ENCODE results near the gene CNGB1.
"Not testable (repeated sequence)": the region's sequence is repeated elsewhere in the genome, so short reads cannot be mapped to it uniquely, and the experiment has no call there.

CNGB1 gene

DNA sequence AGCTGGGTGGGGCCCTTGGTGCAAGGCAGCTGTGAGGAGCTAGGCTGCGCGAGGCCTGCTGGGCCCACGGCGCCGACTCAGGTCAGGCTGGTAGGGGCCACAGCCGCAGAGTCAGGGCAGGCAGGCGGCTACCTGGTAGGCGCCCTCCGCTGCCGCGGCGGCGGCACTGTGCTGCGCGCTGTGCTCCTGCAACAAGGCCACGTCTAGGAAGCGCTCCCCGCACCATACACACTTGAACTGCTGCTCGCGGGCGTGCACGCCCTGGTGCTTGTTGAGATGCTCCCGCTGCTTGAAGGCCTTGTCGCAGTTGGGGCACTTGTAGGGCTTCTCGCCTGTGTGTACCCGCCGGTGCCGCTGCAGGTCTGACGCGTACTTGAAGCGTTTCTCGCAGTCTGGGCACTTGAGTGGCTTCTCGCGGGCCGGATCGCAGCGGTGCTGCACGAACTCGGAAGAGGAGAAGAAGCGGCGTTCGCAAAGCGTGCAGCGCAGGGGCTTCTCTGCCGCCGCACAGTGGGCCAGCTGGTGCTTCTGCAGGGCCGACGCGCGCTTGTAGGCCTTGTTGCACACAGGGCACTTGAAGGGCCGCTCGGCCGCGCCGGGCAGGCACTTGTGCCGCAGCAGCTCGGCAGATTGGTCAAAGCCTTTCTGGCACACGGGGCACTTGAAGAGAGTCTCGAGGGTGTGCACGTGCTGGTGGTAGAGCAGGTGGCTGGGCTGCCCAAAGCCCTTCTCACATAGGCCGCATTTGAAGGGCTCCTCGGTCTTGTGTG is 25.7 kb upstream of the CNGB1 start:
- no peak for DNase-seq

- DNase-seq = no peak
Observed at GRCh38 chr16:57995721-57996405, 24.9 kb upstream of the CNGB1 start.

GRCh38 chr16:57994778-57995177 is 23.9 kb upstream of the CNGB1 start:
- DNase-seq = no peak

DNA sequence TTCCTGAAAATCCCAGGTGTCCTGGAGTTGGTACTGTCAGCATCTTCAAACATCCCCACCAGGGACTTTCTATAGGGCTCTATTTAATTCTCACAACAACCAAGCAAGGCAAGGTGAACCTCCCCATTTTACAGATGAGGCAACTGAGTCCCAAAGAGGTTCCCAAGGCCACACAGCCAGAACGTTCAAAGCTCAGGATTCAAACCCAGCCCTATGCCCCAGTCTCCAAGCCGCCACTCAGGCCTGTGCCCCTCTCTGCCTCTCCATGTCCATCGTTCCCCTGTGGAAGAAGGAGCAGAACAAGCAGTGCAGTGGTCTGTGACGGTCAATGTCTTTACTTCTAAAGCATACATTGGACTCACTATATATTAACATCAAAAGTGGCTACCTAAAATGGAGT is 23.4 kb upstream of the CNGB1 start:
- no peak for DNase-seq

DNA sequence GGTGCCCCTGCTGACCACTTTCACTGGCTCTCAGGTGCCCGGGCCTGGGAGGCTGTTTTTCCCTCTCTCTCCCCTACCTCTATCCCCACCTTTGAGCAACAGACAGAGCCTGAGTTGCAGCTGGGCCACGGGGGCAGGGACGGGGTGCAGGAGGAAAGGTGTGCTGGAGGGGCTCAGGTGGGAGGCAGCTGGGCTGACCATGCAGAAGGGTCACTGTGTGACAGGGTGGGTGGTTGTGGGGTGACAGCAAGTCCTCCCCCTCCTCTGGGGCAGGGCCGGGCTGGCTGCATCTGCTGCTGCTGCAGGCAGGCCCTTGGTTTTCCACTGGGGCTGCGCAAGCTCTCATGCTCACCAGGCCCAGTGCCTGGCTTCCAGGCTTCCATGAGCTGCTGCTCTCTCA is 23.0 kb upstream of the CNGB1 start:
- no peak for DNase-seq

GRCh38 chr16:57993438-57993837 is 22.5 kb upstream of the CNGB1 start:
- DNase-seq = no peak

DNA sequence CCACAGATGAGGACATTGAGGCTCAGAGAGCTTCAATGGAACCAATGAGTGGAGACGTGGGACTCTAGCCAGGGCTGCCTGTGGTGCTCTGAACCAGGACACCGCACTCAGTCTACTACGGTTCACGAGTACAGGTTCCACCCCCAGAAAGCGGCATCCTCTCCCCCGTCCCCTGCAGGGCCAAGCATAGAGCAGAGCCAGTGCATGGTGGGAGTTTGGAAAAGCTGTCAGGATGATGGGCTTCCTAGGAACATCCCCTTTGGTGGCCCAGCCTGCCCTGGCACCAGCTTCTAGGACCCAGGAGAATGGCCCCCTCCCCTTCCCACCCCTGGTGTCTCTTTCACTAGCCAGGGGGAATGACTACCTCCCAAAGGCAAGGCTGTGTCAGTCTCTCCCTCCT is 21.2 kb upstream of the CNGB1 start:
- no peak for DNase-seq

DNA sequence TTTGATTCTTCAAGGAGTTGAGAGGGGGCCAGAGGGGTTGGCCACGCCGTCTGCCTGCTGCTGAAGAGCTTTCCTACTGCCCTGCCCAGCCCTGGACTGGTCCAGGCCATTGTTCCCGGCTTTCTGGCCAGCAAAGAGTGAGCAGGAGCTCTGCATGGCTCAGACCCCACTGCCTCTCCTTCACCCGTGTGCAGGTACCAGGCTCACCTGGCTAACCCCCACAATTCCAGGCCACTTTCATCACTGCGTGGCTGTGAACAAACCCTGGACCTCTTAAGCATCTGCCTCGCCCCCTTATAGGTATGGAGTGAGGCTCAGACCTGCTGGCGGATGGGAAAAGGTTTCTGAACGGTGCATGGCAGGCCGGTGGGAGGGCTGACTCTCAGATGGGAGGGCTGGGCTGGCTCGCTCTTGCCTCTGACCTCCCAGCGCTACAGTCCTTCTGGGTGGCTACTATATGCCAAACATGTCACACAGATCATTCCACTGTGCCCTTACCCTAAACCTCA is 20.7 kb upstream of the CNGB1 start:
- no peak for DNase-seq

DNA sequence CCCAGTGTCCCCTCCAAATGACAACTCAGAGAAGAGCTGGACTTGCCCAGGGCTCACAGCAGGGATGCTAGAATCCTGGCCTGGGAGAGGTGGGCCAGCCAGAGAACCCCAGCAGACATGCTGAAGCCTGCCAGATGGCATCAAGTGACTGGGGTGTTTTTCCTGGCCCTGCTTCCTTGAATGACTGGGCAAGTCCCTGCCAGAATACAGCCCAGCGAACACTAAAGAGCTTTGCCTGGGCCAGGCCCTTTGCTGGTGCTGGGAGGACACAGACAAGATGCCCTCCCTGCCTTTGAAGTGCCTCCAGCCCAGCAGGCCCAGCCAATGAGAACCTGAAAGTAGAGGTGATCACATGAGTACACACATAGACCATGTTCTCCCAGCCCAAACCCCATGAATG is 18.0 kb upstream of the CNGB1 start:
- no peak for DNase-seq

DNA sequence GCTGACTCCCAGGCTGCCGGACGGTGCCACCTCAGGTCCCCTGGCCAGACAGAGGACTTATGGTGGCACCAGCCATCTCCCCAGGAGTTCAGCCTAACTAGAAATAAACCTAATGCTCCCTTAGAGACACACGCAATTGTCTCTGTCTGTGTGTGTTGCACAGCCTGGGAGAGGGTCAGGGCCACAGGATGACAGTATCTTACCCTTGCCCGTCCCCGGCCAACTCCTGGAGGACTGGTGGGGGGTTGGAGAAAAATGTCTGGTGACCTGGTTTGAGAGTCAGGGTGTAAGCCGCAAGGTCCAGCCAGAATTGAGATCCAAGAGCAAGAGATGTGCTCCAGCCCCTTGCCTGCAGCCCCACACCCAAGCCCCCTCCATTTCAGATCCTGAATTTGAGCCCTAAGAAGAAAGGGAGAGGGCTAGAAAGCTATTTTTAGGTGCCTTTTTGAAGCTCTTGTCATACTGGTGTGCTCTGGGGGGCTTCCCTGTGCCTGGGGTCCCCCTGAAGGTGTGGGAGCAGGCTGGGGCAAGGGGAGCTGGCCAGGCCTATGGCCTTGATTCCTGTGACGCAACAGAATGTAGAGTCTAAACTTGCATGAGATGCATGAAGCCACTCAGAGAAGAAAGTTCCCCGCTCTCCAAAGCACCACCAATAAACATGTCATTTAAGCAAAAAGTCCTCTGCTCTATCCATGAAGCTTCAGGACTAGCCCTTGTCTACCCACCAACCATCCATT is 16.7 kb upstream of the CNGB1 start:
- DNase-seq = no peak

- no peak for DNase-seq
Observed at GRCh38 chr16:57986196-57986595, 15.3 kb upstream of the CNGB1 start.

- no peak for DNase-seq
Observed at GRCh38 chr16:57985204-57986181, 14.6 kb upstream of the CNGB1 start.

DNA sequence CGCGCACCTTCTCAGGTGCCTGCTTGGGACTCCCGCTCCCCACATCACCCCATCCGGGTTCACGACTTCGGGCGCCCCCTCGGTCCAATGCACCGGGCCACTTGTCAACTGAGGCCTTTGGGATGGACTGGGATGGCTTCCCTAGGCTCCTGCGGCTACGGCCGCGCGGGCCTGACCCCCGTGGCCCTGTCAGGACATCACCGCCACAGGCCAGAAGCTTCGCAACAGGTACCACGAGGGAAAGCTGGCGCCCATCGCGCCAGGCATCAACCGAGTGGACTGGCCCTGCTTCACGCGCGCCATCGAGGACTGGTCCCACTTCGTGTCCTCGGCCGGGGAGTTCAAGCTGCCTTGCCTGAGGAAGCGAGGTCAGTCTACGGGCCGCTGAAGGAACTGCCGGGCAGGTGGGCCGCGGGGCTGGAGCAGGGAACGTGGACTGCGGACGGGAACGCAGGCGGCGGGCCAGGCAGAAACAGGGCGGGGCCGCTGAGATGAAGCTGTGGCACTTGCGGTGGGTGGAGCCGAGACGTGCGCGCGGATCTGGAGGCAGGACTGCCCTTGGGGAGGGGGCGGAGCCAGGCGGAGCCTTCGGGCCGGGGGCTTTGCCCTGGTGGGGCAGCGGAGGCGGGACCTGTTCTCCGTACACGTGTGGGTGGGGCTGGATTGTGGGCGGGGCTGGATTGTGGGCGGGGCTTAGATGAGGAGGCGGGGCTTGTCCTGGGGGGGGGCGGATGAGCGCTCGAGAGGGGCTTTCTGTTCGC is 13.7 kb upstream of the CNGB1 start:
- no peak for DNase-seq

- DNase-seq = no peak
Observed at GRCh38 chr16:57982385-57982784, 11.5 kb upstream of the CNGB1 start.

DNA sequence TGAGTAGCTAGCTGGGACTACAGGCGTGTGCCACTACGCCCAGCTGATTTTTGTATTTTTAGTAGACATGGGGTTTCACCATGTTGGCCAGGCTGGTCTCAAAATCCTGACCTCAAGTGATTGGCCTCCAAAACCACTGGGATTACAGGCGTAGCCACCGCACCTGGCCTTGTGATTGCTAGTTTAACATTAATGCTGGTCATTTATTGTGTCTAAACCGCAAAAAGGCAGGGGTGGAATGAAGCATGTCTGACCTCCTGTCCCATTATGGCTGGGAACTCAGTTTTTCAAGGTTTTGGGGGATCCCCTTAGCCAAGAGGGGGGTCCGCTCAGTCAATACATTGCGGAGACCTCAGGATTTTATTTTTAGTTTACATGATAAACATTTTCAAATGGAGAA is 10.7 kb upstream of the CNGB1 start:
- DNase-seq = no peak

GRCh38 chr16:57979006-57979585 is 8.2 kb upstream of the CNGB1 start:
- DNase-seq = no peak

- DNase-seq = not testable (repeated sequence)
Observed at GRCh38 chr16:57978070-57978465, 7.1 kb upstream of the CNGB1 start.

DNA sequence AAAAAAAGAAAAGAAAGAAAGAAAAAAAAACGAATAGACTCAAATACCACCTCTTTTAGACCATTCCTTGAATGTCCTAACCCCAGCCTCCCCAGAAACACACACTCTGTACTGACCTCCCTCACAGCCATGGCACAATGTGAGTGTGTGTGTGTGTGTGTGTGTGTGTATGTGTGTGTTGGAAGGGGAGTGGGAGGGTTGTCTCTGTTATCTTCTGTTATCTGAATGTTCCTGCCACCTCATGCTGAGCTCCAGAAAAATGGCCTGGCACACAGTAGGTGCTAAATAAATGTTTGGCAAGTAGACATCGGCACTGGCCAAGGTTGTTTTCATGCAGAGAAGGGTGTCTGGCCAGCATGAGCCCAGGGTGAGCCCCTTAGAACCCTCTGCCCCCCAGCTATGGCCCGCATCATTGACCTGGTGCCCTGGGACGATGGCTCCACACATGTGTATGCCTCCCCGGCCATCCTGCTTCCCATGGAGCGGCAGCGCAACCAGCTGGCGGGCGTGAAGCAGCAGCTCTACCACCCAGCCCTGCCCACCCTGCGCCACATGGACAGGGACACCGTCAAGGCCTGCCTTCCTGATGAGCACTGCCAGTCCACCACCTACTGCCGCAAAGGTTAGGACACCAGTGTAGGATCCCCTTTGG is 6.6 kb upstream of the CNGB1 start:
- no peak for DNase-seq

DNA sequence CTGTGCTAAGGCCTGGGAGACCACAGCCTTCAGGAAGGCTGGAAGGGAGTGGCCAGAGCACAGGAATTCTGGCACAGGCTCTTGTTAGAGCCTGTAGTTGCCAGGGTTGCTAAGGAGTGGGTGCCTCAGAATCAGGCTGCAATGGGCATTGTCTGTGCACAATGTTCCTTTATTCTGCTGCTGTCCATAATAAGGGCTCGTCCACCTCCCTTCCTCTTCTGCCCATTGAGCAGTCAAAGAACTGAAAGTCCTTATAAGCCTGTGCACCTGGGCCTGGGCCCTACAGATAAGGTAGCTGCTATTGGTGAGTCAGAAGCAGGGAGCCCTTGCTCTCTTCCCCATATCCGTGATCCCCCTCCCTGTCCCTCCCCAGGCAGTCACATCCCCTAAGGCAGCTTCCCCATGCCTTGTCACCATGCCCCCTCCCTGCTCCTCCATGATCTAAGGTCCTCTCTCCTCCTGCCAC is 5.4 kb upstream of the CNGB1 start:
- DNase-seq = no peak

DNA sequence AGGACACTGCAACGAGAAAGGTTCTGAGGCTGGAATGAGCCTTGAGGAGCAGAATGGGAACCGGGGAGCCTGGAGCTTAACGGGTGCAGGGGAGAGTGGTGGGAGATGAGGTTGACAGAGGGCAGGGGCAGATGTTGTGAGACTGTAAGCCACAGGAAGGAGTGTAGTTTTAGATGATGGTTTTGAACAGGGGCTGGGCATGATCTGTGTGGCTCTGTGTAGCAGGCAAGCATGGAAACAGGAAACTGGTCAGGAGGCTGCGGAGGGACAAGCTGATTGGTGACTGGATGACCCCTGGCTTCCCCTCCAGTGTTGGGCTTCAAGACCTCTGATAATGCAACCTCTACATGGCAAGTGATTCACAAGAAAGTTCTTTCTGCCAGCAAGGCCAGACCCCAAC is 1.4 kb upstream of the CNGB1 start:
- no peak for DNase-seq

- DNase-seq = no peak
Observed at GRCh38 chr16:57971848-57972247, 920 bp upstream of the CNGB1 start.
